Prostate gland (tissue), 2 donors: Measurements from ENCODE around the gene PALLD. TPM values are rescaled to one million over a fixed set of nuclear protein-coding genes. Genes with fewer than 3 reads are reported as not detected.

Experiments
- DNase-seq: peaks from one replicate; pipeline ENCODE4 v3.0.0-alpha.2; 2019; ENCODE audit warnings: low spot score
- H3K27ac ChIP-seq, 2 donors: fragments of 200-600 bp; sonication (generic); 2 replicates each; pipeline ENCODE4 v1.5.1; 2017 to 2019
- H3K27me3 ChIP-seq: fragments of 200-600 bp; sonication (generic); replicated peaks from 2 replicates; pipeline ENCODE4 v1.5.1; 2019; ENCODE audit not compliant: insufficient read depth
- H3K36me3 ChIP-seq, 2 donors: fragments of 200-600 bp; sonication (generic); 1 replicate in 1 of 2; 2 replicates in 1 of 2; pipeline versions ENCODE4 v1.5.1 to v1.8.1; 2017 to 2019
- H3K4me1 ChIP-seq: fragments of 200-600 bp; sonication (generic); replicated peaks from 2 replicates; pipeline ENCODE4 v1.5.1; 2019
- H3K4me3 ChIP-seq, 2 donors: fragments of 200-600 bp; sonication (generic); 2 replicates each; pipeline ENCODE4 v1.5.1; 2017 to 2019
- H3K9me3 ChIP-seq: fragments of 200-600 bp; sonication (generic); 2 replicates; pipeline ENCODE4 v1.5.1; 2017
- POLR2A ChIP-seq: fragments of 450-650 bp; IDR thresholded peaks from one replicate; pipeline ENCODE4 v1.6.1; 2016; ENCODE audit warnings: antibody characterized with exemption, mild to moderate bottlenecking
- POLR2AphosphoS5 ChIP-seq: sonication (generic); formaldehyde crosslinking; IDR thresholded peaks from one replicate; pipeline ENCODE4 v1.6.1; 2017; ENCODE audit warnings: antibody characterized with exemption
- WGBS: methylation state at CpG from one replicate; pipeline ENCODE4 v1.1.5; 2018; 5-methylcytosine and 5-hydroxymethylcytosine counted together
- intact Hi-C: fragments of 100-400 bp; cut with DNase I; formaldehyde crosslinking; loops from one replicate; pipeline ENCODE4 v1.14.2; 2022
- total RNA-seq, 2 donors: library from RNA; depleted of rRNA; stranded (reverse); fragments of >200 nt; gene quantifications; one replicate each; pipeline ENCODE4 v1.1.0, GENCODE V29; 2016
- TF ChIP-seq, protein P1 (sequence below), 4 experiments: fragments of 200-600 bp in 2 of 4; fragments of 450-650 bp in 2 of 4; sonication (generic) in 2 of 4; IDR thresholded peaks; 1 replicate in 3 of 4; 2 replicates in 1 of 4; pipeline ENCODE4 v1.5.1; 2016 to 2019; ENCODE audit warnings: antibody characterized with exemption in 4 of 4, mild to moderate bottlenecking in 2 of 4, moderate library complexity in 2 of 4

PALLD gene
- total RNA-seq, 2 donors from 2014 or later: 252 TPM

DNA sequence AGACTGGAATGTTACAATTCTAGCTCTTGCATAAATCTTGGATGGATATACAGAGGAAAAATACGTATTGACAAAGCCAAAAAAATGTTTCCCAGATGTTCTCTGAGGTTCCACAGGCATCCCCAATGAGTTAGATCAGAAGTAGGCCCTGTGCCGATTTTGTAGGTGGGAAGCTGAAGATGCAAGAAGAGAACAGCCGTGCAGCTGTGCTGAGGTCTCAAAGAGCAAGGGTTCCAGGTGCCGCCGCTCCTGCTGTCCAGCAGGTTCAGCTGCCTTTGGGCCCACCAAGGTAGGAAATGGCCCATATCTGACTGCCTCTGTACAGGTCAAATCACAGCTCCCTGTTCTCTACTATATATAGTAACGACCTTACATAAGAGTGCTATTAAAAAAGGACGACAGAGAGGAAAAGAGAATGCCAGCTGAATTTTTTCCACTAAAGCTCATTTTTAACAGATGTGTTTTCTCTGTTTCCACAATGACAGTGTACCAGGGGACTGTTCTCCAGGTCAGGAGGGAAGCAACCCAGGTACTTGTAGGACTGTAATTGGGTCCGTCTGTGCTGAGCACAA is 357.6 kb downstream of the PALLD start:
- TF ChIP-seq, protein P1, sequence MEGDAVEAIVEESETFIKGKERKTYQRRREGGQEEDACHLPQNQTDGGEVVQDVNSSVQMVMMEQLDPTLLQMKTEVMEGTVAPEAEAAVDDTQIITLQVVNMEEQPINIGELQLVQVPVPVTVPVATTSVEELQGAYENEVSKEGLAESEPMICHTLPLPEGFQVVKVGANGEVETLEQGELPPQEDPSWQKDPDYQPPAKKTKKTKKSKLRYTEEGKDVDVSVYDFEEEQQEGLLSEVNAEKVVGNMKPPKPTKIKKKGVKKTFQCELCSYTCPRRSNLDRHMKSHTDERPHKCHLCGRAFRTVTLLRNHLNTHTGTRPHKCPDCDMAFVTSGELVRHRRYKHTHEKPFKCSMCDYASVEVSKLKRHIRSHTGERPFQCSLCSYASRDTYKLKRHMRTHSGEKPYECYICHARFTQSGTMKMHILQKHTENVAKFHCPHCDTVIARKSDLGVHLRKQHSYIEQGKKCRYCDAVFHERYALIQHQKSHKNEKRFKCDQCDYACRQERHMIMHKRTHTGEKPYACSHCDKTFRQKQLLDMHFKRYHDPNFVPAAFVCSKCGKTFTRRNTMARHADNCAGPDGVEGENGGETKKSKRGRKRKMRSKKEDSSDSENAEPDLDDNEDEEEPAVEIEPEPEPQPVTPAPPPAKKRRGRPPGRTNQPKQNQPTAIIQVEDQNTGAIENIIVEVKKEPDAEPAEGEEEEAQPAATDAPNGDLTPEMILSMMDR (IDR thresholded peaks at IDR 0.05): no peak
- no peak for TF ChIP-seq POLR2AphosphoS5
- no peak for TF ChIP-seq POLR2A
- intact Hi-C loops: no loop called here
- Histone ChIP-seq H3K9me3 (no peaks in the 10 kb centered on the region), H3K4me3 (no peak overlapping the region), H3K27me3 (no peaks in the 10 kb centered on the region), H3K4me1 (no peaks in the 10 kb centered on the region), H3K27ac (peak overlapping the region; percentile 49 to 70), H3K36me3 (no peaks in the 10 kb centered on the region)
- WGBS: 55% methylated on average over 8 of the region's 8 CpGs
- no peak for DNase-seq

DNA sequence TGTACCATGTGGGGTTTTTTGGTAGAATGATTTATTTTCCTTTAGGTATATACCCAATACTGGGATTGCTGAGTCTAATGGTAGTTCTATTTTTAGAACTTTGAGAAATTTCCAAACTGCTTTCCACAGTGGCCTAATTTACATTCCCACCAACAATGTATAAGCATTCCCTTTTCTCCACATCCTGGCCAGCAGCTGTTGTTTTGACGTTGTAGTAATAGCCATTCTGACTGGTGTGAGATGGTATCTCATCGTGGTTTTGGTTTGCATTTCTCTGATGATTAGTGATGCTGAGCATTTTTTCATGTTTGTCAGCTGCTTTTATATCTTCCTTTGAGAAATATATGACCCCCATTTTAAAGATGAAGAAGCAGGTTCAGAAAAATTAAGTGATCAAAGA is 359.5 kb downstream of the PALLD start:
- no peak for TF ChIP-seq POLR2A
- TF ChIP-seq, protein P1 (IDR thresholded peaks at IDR 0.05): no peak
- no peak for TF ChIP-seq POLR2AphosphoS5
- whole genome bisulfite sequencing: 52% methylated on average over 2 of the region's 2 CpGs
- peak overlapping the region in 1 of 2 donors; percentile 70 for H3K27ac ChIP-seq
- no peaks in the 10 kb centered on the region for H3K36me3 ChIP-seq
- DNase-seq: no peak
- H3K9me3 ChIP-seq: no peaks in the 10 kb centered on the region
- no peaks in the 10 kb centered on the region for H3K27me3 ChIP-seq
- intact Hi-C loops: no loop called here
- H3K4me3 ChIP-seq: no peak overlapping the region
- no peaks in the 10 kb centered on the region for H3K4me1 ChIP-seq

DNA sequence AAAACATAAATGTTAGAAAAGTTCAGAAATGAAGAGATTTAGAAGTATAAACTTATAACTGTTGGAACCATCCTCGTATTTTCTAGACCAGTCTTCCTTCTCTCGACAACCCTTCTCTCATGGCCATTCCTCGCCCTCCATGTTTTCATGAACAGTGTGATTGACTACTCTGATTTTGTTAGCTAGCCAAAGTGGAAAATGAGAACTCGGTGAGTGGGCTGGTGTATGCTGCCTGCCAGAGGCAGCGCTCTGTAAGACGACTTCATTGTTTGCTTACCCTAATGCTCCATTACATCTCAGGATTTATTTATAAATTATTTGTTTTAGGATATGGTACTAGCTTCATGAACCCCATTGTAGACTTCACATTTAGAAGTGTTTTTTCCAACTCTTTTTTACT is 360.2 kb downstream of the PALLD start:
- Histone ChIP-seq H3K4me1 (no peaks in the 10 kb centered on the region), H3K27ac (peak overlapping the region; percentile 38 to 70), H3K27me3 (no peaks in the 10 kb centered on the region), H3K36me3 (no peaks in the 10 kb centered on the region), H3K9me3 (no peaks in the 10 kb centered on the region), H3K4me3 (no peak overlapping the region)
- 54% methylated on average over 6 of the region's 6 CpGs for WGBS
- intact Hi-C loops: no loop called here
- TF ChIP-seq, protein P1 (IDR thresholded peaks at IDR 0.05): no peak
- TF ChIP-seq POLR2A (no peak), POLR2AphosphoS5 (no peak)
- DNase-seq: no peak

DNA sequence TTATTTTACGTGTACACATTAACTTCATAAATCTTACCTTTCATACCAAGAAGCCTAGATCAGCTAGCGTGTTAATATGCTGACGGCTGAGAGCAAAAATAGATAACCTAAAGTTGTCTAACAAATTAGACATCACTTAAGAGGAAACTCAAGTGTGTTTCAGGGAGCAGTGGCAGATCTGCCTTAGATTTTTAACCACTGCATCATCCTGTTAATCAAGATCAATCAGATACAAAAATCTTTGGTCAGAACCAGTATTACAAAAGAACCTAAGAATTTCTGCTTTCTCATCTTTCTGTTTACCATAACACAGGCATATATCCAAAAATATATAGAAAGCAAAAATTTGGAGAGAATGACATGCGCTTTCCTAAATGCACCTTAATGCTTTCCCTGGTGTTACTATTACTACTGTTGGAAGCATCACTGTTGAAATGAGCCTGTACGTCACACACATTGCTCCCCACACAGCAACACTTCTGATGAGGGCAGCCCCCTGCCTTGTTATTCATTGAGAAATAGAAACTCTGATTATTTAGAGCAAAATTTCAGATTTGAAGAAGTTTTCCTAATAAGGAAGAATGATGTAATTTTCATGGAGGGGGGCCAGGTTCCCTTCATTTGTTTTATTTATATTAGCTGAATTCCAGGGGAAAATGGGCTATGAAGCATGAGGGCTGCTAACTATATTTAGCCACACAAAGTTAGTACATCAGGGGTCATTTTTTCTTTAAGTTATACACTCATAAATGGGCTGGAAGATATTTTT is 360.9 kb downstream of the PALLD start:
- H3K36me3 ChIP-seq: no peaks in the 10 kb centered on the region
- no peak overlapping the region for H3K4me3 ChIP-seq
- 68% methylated on average over 5 of the region's 5 CpGs for WGBS
- no peaks in the 10 kb centered on the region for H3K4me1 ChIP-seq
- intact Hi-C loops: no loop called here
- DNase-seq: no peak
- no peaks in the 10 kb centered on the region for H3K9me3 ChIP-seq
- no peaks in the 10 kb centered on the region for H3K27me3 ChIP-seq
- peak overlapping the region; percentile 38 to 70 for H3K27ac ChIP-seq
- TF ChIP-seq, protein P1 (IDR thresholded peaks at IDR 0.05): no peak
- no peak for TF ChIP-seq POLR2A
- no peak for TF ChIP-seq POLR2AphosphoS5

DNA sequence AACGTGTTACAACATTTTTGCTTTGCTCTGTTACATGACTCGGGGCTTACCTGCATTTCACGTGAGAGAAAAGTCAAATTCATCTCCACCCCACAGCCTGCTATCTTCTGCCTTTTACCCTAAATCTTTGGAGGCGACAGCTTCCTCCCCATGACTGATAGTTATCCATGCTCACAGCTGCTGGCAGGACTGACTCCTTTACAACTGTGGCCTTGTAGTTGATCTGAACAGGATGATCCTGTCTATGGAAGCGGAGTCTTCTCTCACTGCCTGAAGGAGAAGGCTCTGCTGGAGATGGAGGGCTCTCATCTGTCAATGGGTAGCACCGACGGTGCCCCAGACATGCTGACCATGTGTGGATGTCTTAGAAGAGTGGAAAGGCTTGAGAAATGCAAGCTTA is 362.2 kb downstream of the PALLD start:
- Histone ChIP-seq H3K4me3 (no peak overlapping the region), H3K27ac (peak overlapping the region; percentile 1 to 70), H3K9me3 (no peaks in the 10 kb centered on the region), H3K4me1 (no peaks in the 10 kb centered on the region), H3K36me3 (no peaks in the 10 kb centered on the region), H3K27me3 (no peaks in the 10 kb centered on the region)
- intact Hi-C loops: no loop called here
- WGBS: 78% methylated on average over 7 of the region's 7 CpGs
- no peak for DNase-seq
- TF ChIP-seq POLR2A (no peak), POLR2AphosphoS5 (no peak)
- TF ChIP-seq, protein P1 (IDR thresholded peaks at IDR 0.05): no peak
